ENCODE data around the gene RGP1.
A peak's percentile ranks its signal among the peaks of the same experiment; 100 is the strongest.

Gene RGP1

DNA sequence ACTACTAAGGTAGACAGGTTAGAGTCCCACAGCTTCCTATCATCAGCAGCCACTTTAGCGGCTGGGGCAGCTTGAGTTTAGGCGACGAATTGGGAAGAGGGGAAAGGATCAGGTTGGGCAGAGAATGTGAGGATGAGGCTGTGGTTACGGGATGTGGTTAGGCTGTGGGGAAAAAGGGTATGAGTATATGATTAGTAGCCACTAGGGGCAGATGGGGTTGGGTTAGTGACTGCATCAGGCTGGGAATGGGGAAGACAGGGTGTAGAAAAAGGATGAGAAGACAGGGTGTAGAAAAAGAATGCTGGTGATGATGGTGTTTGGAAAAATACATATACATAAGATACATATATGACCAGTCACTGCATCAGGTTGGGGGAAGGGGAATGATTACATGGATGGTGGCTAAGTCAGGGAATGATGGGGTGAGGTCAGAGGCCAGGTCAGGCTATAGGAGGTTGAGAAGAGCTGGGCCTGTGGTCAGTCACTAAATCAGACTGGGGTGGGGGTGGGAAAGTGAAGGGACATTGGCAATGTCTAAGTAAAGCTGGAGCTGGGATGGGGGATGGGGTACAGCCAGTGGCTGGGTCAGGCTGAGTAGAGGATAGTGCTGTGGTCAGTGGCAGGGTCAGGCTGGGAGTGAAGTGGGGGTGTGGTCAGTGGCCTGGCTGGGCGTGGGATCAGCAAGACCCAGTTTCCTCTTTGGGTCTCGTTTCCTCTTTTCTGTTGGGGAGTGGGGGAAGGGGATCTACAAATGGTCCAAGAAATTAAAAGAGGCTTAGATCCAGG is 19.2 kb upstream of the RGP1 start (continued):
- no peak for TF ChIP-seq MEIS1 (CRISPR knock-in tag; IDR thresholded peaks at IDR 0.05; ENCODE audit: borderline replicate concordance)

DNA sequence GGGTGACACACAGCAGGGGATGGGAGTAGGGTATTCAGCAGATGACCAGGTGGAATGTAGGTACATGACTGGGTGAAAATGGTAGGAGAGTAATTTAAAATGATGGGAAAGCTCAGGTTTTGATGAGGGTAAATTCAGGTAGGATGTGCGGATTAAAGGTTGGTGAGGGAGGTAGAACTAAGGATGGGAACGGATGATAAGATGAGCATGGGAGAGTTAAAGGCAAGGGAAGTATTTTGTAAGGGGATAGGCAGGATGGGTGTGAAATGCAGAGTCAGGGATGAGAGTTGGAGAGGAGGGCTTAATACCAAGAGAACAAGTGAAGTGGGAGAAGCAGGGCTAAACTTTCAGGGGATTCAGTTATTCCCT is 18.6 kb upstream of the RGP1 start:
- no peak overlapping the region for H3K27ac ChIP-seq (ENCODE audit: extremely low read depth, low read depth, low read length)
- POLR2A ChIA-PET, result interaction anchor here (1.5 to 4.2 kb wide), 6 partner anchors 10 to 84 kb away, joined by 4 to 73 read pairs (median 22); partner anchors contain the start of genes CCDC107, GBA2, RGP1 and RMRP
- H3K4me1 ChIP-seq (ENCODE audit: control insufficient read depth, insufficient read depth, low read length), result peaks cover 13% of the 10 kb centered on the region
- TF ChIP-seq PRDM1 (tag by site-specific recombination; IDR thresholded peaks at IDR 0.05) (peak; percentile 41; the same call in 1 of the 2 replicates), GLIS1 (tag by site-specific recombination; IDR thresholded peaks at IDR 0.05) (0 out of 2 replicates have a peak, but pooled peaks have one; percentile 11), ZBTB17 (tag by site-specific recombination; IDR thresholded peaks at IDR 0.05) (peak; percentile 16; the same call in 1 of the 2 replicates), ZSCAN16 (tag by site-specific recombination; IDR thresholded peaks at IDR 0.05) (no peak)
- TF ChIP-seq, protein P1, sequence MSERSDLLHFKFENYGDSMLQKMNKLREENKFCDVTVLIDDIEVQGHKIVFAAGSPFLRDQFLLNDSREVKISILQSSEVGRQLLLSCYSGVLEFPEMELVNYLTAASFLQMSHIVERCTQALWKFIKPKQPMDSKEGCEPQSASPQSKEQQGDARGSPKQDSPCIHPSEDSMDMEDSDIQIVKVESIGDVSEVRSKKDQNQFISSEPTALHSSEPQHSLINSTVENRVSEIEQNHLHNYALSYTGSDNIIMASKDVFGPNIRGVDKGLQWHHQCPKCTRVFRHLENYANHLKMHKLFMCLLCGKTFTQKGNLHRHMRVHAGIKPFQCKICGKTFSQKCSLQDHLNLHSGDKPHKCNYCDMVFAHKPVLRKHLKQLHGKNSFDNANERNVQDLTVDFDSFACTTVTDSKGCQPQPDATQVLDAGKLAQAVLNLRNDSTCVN (tag by site-specific recombination; optimal IDR thresholded peaks at IDR 0.05), result peak; percentile 9
- CTCF ChIA-PET, result interaction anchor here (0.6 to 8.0 kb wide), 17 partner anchors 9 to 507 kb away, joined by 3 to 88 read pairs (median 4); partner anchors contain the start of genes CCDC107 and RMRP
- no peaks in the 10 kb centered on the region for H3K9me3 ChIP-seq (ENCODE audit: control insufficient read depth, insufficient read depth, low read depth, low read length)
- H3K36me3 ChIP-seq (ENCODE audit: control insufficient read depth in 2 of 2, insufficient read depth in 1 of 2, low read length in 2 of 2), result peaks cover 7 to 56% of the 10 kb centered on the region in 2 experiments; a peak in 2 of 3 replicates
- no peak overlapping the region for H3K4me3 ChIP-seq (ENCODE audit: low read depth, low read length)

DNA sequence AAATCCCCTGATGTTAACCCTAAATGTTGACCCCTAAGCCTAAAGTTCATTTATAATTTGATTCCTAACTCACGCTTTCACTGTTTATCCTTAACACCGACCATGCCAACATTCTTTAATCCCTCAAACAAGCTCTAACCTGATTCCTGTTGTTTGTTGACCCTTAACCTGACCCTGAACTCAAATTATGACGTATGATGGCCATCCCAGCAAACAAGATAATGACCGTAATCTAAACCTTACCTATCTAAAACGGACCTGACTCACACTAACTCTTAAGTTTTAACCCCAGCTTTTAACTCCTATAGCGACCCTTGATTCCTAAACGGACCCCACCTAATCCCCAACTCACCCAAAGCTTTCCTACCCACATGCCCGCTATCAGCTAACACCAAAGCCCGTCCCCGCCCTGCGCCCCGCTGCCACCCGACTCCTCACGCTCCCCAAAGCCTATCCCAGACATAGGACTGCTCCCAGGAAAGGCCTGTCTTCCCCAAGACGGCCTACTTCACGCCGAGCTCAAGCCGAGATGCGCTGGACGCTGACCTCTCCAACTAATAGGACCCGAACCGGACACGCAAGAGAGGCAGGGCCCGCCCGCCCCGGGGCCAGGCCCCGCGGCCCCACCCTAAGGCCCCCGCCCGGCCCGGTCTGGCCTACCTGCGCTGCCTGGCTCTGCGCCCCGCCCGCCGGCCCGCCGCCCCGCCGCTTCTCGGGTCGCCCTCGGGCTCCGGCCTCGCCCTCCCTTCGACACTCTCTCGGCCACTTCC is 17.5 kb upstream of the RGP1 start:
- H3K27ac ChIP-seq (ENCODE audit: extremely low read depth, low read depth, low read length), result peak overlapping the region; percentile 81
- CTCF ChIA-PET, result interaction anchor here (0.6 to 8.0 kb wide), 21 partner anchors 9 to 639 kb away, joined by 3 to 88 read pairs (median 6); partner anchors contain the start of genes CCDC107, GBA2, RGP1 and RMRP
- peak overlapping the region; percentile 81 for H3K4me3 ChIP-seq (ENCODE audit: low read depth, low read length)
- H3K4me1 ChIP-seq (ENCODE audit: control insufficient read depth, insufficient read depth, low read length), result peaks cover 13% of the 10 kb centered on the region
- peaks cover 10 to 59% of the 10 kb centered on the region in 2 experiments; a peak in 2 of 3 replicates for H3K36me3 ChIP-seq (ENCODE audit: control insufficient read depth in 2 of 2, insufficient read depth in 1 of 2, low read length in 2 of 2)
- H3K9me3 ChIP-seq (ENCODE audit: control insufficient read depth, insufficient read depth, low read depth, low read length), result no peaks in the 10 kb centered on the region
- POLR2A ChIA-PET, result interaction anchor here (0.6 to 4.2 kb wide), 25 partner anchors 9 to 660 kb away, joined by 3 to 73 read pairs (median 6); partner anchors contain the start of genes ARHGEF39, CCDC107, FAM221B and FANCG
- no peak for TF ChIP-seq GLI2 (tag by site-specific recombination; IDR thresholded peaks at IDR 0.05; ENCODE audit: borderline replicate concordance, low read depth)
- peak; percentile 86 for TF ChIP-seq ZNF335 (tag by site-specific recombination; conservative IDR thresholded peaks at IDR 0.05)
- TF ChIP-seq ZNF664 (tag by site-specific recombination; IDR thresholded peaks at IDR 0.05), result no peak
- TF ChIP-seq BCL11A (tag by site-specific recombination; IDR thresholded peaks at IDR 0.05; ENCODE audit: low read depth), result 0 out of 2 replicates have a peak, but pooled peaks have one; percentile 21
- TF ChIP-seq, protein P2, sequence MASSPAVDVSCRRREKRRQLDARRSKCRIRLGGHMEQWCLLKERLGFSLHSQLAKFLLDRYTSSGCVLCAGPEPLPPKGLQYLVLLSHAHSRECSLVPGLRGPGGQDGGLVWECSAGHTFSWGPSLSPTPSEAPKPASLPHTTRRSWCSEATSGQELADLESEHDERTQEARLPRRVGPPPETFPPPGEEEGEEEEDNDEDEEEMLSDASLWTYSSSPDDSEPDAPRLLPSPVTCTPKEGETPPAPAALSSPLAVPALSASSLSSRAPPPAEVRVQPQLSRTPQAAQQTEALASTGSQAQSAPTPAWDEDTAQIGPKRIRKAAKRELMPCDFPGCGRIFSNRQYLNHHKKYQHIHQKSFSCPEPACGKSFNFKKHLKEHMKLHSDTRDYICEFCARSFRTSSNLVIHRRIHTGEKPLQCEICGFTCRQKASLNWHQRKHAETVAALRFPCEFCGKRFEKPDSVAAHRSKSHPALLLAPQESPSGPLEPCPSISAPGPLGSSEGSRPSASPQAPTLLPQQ (tag by site-specific recombination; IDR thresholded peaks at IDR 0.05), result 0 out of 2 replicates have a peak, but pooled peaks have one; percentile 8
- TF ChIP-seq, protein P1 (tag by site-specific recombination; optimal IDR thresholded peaks at IDR 0.05), result no peak
- TF ChIP-seq MEIS1 (CRISPR knock-in tag; IDR thresholded peaks at IDR 0.05; ENCODE audit: borderline replicate concordance), result no peak
- no peak for TF ChIP-seq ZNF416 (tag by site-specific recombination; IDR thresholded peaks at IDR 0.05)
- TF ChIP-seq KLF10 (tag by site-specific recombination; IDR thresholded peaks at IDR 0.05), result no peak
- no peak for TF ChIP-seq ZNF174 (tag by site-specific recombination; IDR thresholded peaks at IDR 0.05)
- TF ChIP-seq KLF1 (tag by site-specific recombination; IDR thresholded peaks at IDR 0.05), result peak; percentile 52
- TF ChIP-seq, protein P3, sequence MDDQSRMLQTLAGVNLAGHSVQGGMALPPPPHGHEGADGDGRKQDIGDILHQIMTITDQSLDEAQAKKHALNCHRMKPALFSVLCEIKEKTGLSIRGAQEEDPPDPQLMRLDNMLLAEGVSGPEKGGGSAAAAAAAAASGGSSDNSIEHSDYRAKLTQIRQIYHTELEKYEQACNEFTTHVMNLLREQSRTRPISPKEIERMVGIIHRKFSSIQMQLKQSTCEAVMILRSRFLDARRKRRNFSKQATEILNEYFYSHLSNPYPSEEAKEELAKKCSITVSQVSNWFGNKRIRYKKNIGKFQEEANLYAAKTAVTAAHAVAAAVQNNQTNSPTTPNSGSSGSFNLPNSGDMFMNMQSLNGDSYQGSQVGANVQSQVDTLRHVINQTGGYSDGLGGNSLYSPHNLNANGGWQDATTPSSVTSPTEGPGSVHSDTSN (CRISPR knock-in tag; IDR thresholded peaks at IDR 0.05), result no peak
- TF ChIP-seq ZNF560 (tag by site-specific recombination; IDR thresholded peaks at IDR 0.05; ENCODE audit: borderline replicate concordance), result no peak
- TF ChIP-seq, protein P4, sequence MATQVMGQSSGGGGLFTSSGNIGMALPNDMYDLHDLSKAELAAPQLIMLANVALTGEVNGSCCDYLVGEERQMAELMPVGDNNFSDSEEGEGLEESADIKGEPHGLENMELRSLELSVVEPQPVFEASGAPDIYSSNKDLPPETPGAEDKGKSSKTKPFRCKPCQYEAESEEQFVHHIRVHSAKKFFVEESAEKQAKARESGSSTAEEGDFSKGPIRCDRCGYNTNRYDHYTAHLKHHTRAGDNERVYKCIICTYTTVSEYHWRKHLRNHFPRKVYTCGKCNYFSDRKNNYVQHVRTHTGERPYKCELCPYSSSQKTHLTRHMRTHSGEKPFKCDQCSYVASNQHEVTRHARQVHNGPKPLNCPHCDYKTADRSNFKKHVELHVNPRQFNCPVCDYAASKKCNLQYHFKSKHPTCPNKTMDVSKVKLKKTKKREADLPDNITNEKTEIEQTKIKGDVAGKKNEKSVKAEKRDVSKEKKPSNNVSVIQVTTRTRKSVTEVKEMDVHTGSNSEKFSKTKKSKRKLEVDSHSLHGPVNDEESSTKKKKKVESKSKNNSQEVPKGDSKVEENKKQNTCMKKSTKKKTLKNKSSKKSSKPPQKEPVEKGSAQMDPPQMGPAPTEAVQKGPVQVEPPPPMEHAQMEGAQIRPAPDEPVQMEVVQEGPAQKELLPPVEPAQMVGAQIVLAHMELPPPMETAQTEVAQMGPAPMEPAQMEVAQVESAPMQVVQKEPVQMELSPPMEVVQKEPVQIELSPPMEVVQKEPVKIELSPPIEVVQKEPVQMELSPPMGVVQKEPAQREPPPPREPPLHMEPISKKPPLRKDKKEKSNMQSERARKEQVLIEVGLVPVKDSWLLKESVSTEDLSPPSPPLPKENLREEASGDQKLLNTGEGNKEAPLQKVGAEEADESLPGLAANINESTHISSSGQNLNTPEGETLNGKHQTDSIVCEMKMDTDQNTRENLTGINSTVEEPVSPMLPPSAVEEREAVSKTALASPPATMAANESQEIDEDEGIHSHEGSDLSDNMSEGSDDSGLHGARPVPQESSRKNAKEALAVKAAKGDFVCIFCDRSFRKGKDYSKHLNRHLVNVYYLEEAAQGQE (tag by site-specific recombination; IDR thresholded peaks at IDR 0.05), result no peak

Measured in HEK293 (cell line).